Measurements from ENCODE around the gene EIF4G3.

- TF ChIP-seq CTCF (conservative IDR thresholded peaks at IDR 0.05 in 1 of 2, IDR thresholded peaks at IDR 0.05 in 1 of 2; ENCODE audit: low read depth in 1 of 2, low read length in 2 of 2): no peak
- no peak for TF ChIP-seq EZH2 (IDR thresholded peaks at IDR 0.05; ENCODE audit: low read length, missing control alignments)
Observed at GRCh38 chr1:21077085-21077484, 99.6 kb downstream of the EIF4G3 start.
